NCI-H2196 (cell line): ENCODE data around the gene SLC30A3.
"Not testable (repeated sequence)": the region's sequence is repeated elsewhere in the genome, so short reads cannot be mapped to it uniquely, and the experiment has no call there.

ENCODE experiments used
- DNase-seq: peaks from one replicate; lab custom pipeline; 2025; ENCODE audit not compliant: unreplicated experiment; lab: John Stamatoyannopoulos, UW

SLC30A3 gene

GRCh38 chr2:27288610-27289009 is 25.8 kb upstream of the SLC30A3 start:
- DNase-seq = no peak

DNA sequence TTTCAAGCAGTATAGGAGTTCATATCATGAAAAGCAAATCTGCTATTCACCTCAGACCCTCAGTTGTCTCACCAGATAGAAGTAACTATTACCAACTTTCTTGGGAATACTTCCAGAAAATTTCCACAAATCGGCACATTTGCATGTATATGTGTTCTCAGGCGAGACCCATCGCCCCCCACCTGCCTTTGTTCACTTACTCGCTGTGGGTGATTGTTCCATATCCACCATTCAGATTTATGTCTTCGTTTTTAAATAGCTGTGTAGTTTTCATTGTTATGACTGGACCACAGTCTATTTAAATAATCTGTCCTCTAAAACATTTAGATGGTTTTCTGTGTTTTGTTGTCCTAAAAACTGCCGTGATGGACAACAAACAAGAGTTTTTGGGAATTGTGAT is 22.6 kb upstream of the SLC30A3 start:
- no peak for DNase-seq

DNA sequence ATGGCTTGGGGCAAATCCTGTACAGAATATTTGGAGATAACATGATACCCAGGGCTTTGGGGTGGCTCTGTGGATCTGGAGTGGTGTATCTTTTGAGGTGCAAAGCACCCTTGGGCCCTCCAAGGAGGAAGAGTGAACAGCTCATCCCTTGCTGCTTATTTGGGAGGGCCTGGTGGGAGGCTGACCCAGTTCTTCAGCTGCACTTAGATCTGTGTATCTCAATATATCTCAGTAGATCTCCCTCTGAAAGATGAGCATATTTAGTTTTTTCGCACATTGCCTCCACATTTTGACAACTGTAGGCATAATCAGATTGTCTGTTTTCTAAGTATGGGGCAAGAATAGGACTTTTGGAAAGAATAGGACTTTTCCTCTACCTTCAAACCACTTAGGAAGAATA is 22.1 kb upstream of the SLC30A3 start:
- DNase-seq = no peak

DNA sequence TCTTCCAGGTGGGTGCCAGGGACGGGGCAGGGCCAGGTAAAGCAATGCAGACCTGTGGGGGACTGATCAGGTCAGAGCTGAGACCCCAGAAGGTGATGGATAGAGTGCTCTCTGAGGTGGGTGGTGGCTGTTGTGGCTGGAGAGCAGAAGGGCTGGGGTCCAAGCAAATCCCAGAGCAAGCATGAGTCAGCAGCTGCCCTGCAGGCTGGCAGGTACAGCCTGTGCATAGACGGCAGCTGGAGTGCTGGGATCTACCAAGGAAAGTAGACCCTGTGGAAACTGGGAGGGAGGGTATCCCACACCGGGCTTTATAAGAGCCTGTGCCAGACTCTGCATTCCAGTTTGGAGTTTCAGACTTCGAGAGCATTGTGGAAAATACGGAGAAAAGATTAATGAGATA is 20.0 kb upstream of the SLC30A3 start:
- no peak for DNase-seq

DNA sequence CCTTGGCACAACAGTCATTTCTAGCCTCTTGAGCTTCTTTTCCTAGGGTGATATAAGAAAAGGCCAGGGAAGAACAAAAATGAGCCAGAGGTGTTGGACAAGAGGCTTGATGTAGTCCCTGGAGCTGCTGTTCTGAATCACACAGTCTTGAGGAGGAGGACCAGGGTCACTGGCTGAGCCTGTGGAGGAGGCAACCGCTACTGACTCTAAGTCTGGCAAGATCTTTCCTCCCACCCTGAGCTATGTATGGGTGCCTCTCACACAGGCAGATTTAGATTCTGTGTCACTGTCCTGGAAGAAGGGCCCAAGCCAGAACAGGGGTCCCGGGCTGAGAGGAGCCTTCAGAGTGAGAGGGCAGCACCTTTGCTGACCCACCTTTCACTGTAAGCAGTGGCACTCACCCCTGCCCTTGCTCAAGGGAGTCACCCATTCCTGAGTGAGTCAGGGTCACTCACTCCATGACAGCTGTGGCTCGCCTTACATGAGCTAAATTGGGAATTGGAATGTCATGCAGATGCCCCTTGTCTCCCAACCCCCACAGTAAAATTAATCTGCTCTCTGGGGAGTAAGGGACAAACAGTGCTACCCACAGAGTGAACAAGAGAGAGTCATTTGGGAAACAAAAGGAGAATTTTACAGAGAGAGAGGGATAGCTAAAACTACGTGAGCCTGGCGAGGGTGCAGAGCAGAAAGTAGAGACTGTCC is 19.2 kb upstream of the SLC30A3 start, which contains the start of gene TRIM54:
TRIM54 (plus strand) TSS at position 575 of the 705 bp plus-strand sequence. CDS start 303 bp downstream, outside the sequence.
- no peak for DNase-seq

DNA sequence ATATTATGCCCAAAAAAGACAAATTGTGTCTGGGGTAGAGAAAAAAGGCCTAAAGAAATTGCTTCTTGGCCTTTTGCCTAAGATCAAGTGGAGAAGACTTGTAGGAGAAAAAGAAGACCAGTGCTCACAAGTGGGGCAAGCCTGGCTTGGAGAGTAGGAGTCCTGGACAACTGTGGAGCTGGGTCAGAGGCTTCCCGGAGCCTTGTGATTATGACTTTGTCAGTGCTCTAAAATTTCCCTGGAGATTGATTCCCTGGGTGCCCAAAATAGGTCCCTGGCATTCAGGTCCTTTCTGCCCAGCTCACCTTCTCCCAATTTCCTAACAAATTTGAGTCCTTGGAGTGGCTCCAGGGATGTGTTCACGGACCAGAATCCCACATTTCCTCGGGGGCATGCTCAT is 18.6 kb upstream of the SLC30A3 start:
- no peak for DNase-seq

GRCh38 chr2:27280826-27281225 is 18.0 kb upstream of the SLC30A3 start:
- no peak for DNase-seq

- DNase-seq = no peak
Measured at GRCh38 chr2:27278010-27278409, 15.2 kb upstream of the SLC30A3 start.

DNA sequence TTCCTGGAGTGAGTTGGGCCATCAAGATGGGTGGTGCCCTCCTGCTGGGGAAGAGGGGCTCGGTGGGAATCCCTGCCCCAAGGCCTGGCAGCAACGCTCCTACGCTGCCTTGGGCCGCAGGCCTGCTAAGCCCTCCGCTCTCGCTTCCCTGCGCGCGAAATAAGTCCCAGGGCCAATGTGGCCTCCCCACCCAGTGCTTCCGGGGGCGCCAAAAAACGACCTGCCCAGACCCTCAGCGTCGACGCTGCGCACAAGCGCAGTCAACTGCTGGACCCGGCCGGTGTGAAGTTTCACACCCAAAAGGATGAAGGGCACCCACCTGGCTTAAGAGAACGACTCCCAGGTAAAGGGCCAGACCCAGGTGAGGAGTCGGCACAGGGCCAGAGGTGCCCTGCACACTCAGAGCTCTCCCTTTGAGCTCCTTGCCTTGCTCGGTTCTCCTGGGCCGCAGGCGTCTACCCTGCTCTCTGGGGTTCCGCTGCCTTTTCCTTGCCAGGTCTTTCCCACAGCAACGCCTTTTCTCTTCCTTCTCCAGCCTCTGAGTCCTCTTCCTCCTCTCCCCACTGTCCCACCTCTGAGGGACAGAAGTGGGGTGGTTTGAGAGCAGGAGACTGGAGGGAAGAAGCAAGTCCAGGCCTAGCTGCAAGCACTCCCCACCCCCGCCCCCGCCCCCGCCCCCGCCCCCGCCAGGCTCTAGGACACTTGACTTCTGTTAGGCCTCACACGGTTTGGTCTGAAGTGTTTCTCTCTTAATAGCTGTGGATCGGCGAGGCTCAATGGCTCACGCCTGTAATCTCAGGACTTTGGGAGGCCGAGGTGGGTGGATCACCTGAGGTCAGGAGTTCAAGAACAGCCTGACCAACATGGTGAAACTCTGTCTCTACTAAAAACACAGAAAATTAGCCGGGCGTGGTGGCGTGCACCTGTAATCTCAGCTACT is 12.6 kb upstream of the SLC30A3 start, which contains the start of gene DNAJC5G:
DNAJC5G (plus strand) TSS at position 223 of the 940 bp plus-strand sequence. CDS start 1,296 bp downstream, outside the sequence.
- no peak for DNase-seq

DNA sequence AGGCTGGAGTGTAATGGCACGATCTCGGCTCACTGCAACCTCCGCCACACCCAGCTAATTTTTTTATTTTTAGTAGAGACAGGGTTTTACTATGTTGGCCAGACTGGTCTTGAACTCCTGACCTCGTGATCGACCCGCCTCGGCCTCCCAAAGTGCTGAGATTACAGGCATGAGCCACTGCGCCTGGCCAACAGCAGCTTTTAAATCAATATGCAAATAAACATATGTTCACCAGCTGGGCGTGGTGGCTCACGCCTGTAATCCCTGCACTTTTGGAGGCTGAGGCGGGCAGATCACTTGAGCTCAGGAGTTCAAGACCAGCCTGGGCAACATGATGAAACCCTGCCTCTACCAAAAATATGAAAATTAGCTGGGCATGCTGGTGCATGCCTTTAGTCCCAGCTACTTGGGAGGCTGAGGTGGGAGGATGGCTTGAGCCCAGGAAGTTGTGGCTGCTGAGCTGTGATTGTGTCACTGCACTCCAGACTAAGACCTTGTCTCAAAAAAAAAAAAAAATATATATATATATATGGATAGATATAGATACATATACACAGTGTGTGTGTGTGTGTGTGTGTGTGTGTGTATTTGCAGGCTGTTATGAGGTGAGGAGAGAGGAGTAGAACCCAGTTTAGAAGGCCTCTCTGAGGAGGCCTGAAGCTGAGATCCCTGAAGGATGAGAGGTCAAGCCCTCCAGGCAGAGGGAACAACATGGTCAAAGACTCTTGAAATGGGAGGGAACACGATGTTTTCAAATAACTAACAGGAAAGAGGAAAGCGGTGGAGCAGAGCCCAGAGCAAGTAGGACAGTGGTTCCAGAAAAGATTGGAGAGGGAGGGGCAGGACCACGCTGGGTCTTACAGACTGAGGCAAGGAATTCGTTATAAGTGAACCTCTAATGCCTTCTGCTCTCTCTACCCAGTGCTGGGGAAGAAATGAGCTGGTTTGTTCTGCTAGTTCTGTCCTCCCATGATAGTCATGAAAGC is 10.0 kb upstream of the SLC30A3 start:
- DNase-seq = not testable (repeated sequence)

- no peak for DNase-seq
Measured at GRCh38 chr2:27271631-27272340, 8.9 kb upstream of the SLC30A3 start.

DNA sequence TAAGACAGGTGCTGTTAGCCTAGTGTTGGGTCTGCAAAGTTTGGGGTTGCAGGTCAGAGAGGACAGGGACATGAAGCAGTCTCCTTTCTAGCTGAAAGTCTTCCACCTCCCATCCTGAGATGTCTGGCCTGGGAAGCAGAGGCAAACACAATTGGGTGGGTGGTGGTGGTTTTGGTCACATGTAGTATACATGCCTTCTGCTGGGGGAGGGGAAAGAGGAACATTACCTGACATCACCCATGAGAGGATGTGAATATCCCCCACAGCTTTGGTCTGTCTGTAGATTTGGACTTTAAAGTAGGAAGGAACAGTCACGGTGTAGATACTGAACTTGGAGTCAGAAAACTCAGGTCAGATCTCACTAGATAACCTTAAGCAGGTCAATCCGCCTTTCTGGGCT is 7.8 kb upstream of the SLC30A3 start:
- DNase-seq = no peak

DNA sequence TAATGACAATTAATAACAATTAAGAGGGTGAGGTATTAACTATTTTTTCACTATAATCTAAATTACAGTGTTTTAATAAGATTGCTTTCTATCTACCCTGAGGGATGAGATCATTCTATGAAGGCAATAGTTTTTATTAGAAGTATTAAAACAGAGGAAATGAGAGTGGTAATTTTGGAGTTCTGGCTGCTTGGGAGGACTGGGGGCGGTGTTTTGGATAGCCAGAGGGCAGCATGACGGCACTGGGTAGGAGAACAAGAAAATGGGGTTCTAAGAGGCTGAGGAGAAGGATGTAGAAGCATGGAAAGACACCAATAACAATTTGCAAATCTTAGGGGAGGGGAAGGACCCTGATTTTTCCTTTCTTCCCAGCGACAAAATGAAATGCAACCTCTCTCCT is 7.3 kb upstream of the SLC30A3 start:
- DNase-seq = no peak

DNA sequence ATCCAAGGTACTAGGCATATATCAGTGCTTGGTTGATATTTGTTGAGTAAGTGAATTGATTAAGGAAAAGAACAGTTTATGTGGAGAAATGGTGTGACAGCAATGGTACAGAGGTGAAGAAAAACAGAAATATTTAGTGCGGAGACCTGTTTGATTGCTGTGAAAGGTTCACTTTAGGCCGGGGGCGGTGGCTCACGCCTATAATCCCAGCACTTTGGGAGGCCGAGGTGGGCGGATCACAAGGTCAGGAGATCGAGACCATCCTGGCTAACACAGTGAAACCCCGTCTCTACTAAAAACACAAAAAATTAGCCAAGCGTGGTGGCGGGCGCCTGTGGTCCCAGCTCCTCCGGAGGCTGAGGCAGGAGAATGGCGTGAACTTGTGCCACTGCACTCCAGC is 5.4 kb upstream of the SLC30A3 start:
- not testable (repeated sequence) for DNase-seq

- DNase-seq = no peak
Measured at GRCh38 chr2:27265536-27265870, 2.7 kb upstream of the SLC30A3 start.

DNA sequence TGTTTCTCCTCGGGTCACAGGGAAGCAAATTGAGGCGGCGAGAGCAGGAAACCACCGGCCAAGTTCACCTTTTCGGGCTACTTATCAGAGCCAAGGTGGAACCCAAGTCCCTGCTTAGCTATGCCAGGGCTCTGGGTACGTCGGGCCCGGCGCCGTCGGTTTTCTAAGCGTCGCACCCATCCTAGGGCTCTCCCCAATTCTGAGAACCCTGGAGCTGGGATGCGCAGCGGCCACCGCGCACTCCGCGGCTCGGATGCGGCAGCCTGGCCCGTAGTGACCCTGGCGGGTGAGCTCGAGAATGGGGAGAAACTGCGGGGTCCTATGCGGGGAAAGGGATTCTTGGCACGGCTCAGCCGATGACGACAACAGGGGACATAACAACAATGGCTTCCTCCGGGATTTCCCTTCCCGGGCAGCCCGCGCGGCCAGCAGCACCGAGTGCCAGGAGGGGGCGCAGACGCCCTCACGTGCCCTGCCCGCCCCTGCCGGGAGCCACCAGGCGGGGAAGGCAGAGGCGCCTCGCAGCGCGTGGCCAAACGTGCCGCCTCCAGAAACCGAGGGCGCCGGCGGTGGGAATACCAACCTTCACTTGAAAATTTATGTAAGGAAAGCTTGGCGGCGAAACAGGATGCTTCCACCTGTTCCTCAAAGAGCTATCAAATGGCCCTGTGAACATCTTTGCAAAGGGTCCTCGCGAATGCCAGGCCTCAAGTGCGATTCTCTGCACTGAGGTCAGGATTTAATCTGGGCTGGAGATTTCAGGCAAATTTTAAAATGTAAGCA is 2.1 kb upstream of the SLC30A3 start:
- DNase-seq = peak; percentile 81

- no peak for DNase-seq
Measured at GRCh38 chr2:27264253-27264752, 1.5 kb upstream of the SLC30A3 start.

GRCh38 chr2:27263287-27264252 is 723 bp upstream of the SLC30A3 start:
- no peak for DNase-seq
